Natural killer cell (primary cell): ENCODE data around the gene SEC24D. TPM values are rescaled to one million over a fixed set of nuclear protein-coding genes. Genes with fewer than 3 reads are reported as not detected.

Experiments
- ATAC-seq, 3 donors: fragments of 150-1000 bp in 2 of 3; fragments of 200-7000 bp in 1 of 3; cut with Tn5 transposase; 1 replicate in 1 of 3; 2 replicates in 2 of 3; pipeline ENCODE4 v1.10.0; 2021; ENCODE audit warnings: mild to moderate bottlenecking in 2 of 3, moderate library complexity in 2 of 3
- DNase-seq, 2 donors: peaks; one replicate each; pipeline versions ENCODE4 v3.0.0 to v3.0.0-alpha.2; 2013 to 2021; ENCODE audit warnings: mixed read lengths in 1 of 2
- H3K27ac ChIP-seq: one replicate; pipeline ENCODE4 v1.5.1; 2013; ENCODE audit warnings: mild to moderate bottlenecking, low read length
- H3K27me3 ChIP-seq: one replicate; pipeline ENCODE4 v1.6.1; 2013; ENCODE audit warnings: low read length; ENCODE audit not compliant: control insufficient read depth, insufficient read depth
- H3K36me3 ChIP-seq: one replicate; pipeline ENCODE4 v1.6.1; 2013; ENCODE audit warnings: low read length; ENCODE audit not compliant: control insufficient read depth, insufficient read depth
- H3K4me1 ChIP-seq: one replicate; pipeline ENCODE4 v1.6.1; 2013; ENCODE audit warnings: low read length; ENCODE audit not compliant: control insufficient read depth, insufficient read depth
- H3K4me3 ChIP-seq: one replicate; pipeline ENCODE4 v1.5.1; 2013; ENCODE audit warnings: low read length
- H3K9me3 ChIP-seq: one replicate; pipeline ENCODE4 v1.6.1; 2013; ENCODE audit warnings: low read length; ENCODE audit not compliant: control insufficient read depth, insufficient read depth
- H3K27ac Mint-ChIP-seq, 2 donors: one replicate each; pipeline ENCODE4 v1.8.0; 2022; ENCODE audit warnings: mild to moderate bottlenecking in 2 of 2, mixed read lengths in 2 of 2, moderate library complexity in 1 of 2
- H3K27me3 Mint-ChIP-seq, 2 donors: one replicate each; pipeline ENCODE4 v1.8.0; 2022; ENCODE audit warnings: low read depth in 2 of 2, mixed read lengths in 2 of 2
- H3K36me3 Mint-ChIP-seq: one replicate; pipeline ENCODE4 v1.8.0; 2022; ENCODE audit warnings: mixed read lengths
- H3K4me1 Mint-ChIP-seq, 2 donors: one replicate each; pipeline ENCODE4 v1.8.0; 2022; ENCODE audit warnings: mixed read lengths in 2 of 2
- H3K4me3 Mint-ChIP-seq: one replicate; pipeline ENCODE4 v1.8.0; 2022; ENCODE audit warnings: mild to moderate bottlenecking, moderate library complexity, mixed read lengths
- H3K9me3 Mint-ChIP-seq, 2 donors: one replicate each; pipeline ENCODE4 v1.8.0; 2022; ENCODE audit warnings: mixed read lengths in 2 of 2
- WGBS: methylation state at CpG from one replicate; pipeline ENCODE4 v1.1.7; 2013; ENCODE audit warnings: missing lambda C conversion rate; ENCODE audit not compliant: insufficient coverage; 5-methylcytosine and 5-hydroxymethylcytosine counted together
- intact Hi-C: fragments of 100-400 bp; cut with micrococcal nuclease; formaldehyde crosslinking; loops from one replicate; pipeline ENCODE4 v1.14.2; 2022
- total RNA-seq, 4 donors: library from RNA; stranded (reverse); fragments of 120-200 nt in 1 of 4; gene quantifications; one replicate each; pipeline versions ENCODE4 v1.2.3 to v1.2.4, GENCODE V29; 2013 to 2022
- TF ChIP-seq, protein P1 (sequence below): fragments of 200-600 bp; IDR thresholded peaks from one replicate; pipeline ENCODE4 v1.8.0; 2022; ENCODE audit warnings: antibody characterized with exemption

The SEC24D gene
- total RNA-seq, 3 donors from 2014 or later (not counting 1 experiment from before 2014, with no cell fraction given) = 32.7 to 50.2 (median 35.2) TPM

DNA sequence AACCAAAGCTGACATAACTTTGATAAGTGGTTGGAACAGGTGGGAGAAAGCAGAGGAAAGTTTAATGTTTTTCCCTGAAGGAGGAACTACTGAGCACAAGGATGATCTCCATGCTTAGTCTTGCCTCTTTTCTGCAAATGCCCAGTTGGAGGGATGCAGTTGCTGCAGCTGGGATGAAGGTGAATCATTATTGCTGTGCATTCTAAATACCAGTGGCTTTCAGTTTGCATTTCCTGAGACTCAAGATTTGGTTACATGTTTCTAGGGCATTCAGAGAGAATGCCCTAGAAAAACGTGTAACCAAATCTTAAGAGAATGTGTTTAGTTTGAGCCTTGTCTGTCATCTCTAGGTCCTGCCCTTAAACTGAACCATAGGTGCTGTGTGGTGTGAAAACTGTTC is 108.6 kb downstream of the SEC24D start:
- Histone ChIP-seq H3K9me3 (no peaks in the 10 kb centered on the region), H3K4me1 (no peaks in the 10 kb centered on the region), H3K4me3 (no peak overlapping the region), H3K36me3 (peaks cover 55% of the 10 kb centered on the region), H3K27me3 (no peaks in the 10 kb centered on the region), H3K27ac (no peak overlapping the region)
- ATAC-seq (no peak), DNase-seq (no peak)
- H3K4me1 Mint-ChIP-seq = peaks cover 0 to 6% of the 10 kb centered on the region in 2 donors
- intact Hi-C loops = no loop called here
- TF ChIP-seq, protein P1, sequence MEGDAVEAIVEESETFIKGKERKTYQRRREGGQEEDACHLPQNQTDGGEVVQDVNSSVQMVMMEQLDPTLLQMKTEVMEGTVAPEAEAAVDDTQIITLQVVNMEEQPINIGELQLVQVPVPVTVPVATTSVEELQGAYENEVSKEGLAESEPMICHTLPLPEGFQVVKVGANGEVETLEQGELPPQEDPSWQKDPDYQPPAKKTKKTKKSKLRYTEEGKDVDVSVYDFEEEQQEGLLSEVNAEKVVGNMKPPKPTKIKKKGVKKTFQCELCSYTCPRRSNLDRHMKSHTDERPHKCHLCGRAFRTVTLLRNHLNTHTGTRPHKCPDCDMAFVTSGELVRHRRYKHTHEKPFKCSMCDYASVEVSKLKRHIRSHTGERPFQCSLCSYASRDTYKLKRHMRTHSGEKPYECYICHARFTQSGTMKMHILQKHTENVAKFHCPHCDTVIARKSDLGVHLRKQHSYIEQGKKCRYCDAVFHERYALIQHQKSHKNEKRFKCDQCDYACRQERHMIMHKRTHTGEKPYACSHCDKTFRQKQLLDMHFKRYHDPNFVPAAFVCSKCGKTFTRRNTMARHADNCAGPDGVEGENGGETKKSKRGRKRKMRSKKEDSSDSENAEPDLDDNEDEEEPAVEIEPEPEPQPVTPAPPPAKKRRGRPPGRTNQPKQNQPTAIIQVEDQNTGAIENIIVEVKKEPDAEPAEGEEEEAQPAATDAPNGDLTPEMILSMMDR = no peak
- no peaks in the 10 kb centered on the region for H3K27me3 Mint-ChIP-seq
- peaks cover 5% of the 10 kb centered on the region for H3K36me3 Mint-ChIP-seq
- no peak overlapping the region for H3K4me3 Mint-ChIP-seq
- WGBS = 62% methylated on average over 1 of the region's 1 CpG
- H3K9me3 Mint-ChIP-seq = no peaks in the 10 kb centered on the region
- H3K27ac Mint-ChIP-seq = no peak overlapping the region

DNA sequence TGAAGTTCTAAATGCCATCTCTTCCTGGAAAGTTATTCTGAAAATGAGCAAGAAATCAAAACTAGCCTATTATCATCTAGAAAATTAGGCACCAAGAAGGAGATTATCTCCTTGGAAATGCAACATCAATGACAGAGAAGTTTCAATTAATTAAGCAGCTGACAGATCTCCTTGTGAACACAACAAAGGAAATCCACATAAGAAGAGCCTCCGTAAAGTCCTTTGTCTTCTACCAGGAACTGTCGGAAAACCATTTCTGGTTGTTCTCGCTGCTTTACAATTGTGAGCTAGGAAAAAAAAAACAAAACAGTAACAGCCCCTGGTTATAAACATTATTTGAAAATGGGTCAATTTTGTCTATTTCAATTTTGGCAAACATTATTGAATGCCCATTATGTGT is 112.6 kb downstream of the SEC24D start:
- Mint-ChIP-seq H3K36me3 (peaks cover 5% of the 10 kb centered on the region), H3K27ac (no peak overlapping the region)

DNA sequence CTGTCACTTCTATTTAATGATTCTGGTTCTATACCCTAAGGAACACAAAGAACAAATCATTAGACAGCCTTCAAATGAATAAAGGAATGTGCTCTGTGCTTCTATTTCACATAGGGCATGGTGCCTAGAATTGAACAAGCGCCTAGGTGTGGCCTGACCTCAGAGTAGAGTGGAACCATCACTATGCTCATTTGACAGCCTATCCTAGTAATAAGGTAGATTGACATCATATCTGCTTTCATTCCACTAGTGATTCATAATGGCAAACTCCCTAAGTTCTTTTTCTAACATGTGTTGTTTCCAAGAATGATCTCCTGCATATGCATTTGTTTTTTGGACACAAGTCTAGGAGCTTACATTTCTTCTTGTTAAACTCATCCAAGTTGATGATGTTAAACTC is 114.2 kb downstream of the SEC24D start:
- Histone ChIP-seq H3K4me1 (no peaks in the 10 kb centered on the region), H3K27ac (no peak overlapping the region), H3K4me3 (no peak overlapping the region), H3K36me3 (peaks cover 24% of the 10 kb centered on the region), H3K27me3 (no peaks in the 10 kb centered on the region), H3K9me3 (no peaks in the 10 kb centered on the region)
- Mint-ChIP-seq H3K27me3 (no peaks in the 10 kb centered on the region), H3K9me3 (no peaks in the 10 kb centered on the region), H3K4me3 (no peak overlapping the region), H3K36me3 (no peaks in the 10 kb centered on the region), H3K4me1 (peaks cover 0 to 6% of the 10 kb centered on the region in 2 donors), H3K27ac (no peak overlapping the region)
- intact Hi-C loops = no loop called here
- WGBS = 100% methylated on average over 1 of the region's 1 CpG
- ATAC-seq = no peak
- TF ChIP-seq, protein P1 = no peak
- no peak for DNase-seq

More for the DNA sequence above, 112.6 kb downstream of the SEC24D start:
- 100% methylated on average over 3 of the region's 3 CpGs for WGBS
- Histone ChIP-seq H3K36me3 (peaks cover 36% of the 10 kb centered on the region), H3K4me1 (no peaks in the 10 kb centered on the region), H3K4me3 (no peak overlapping the region), H3K27me3 (no peaks in the 10 kb centered on the region), H3K27ac (no peak overlapping the region), H3K9me3 (no peaks in the 10 kb centered on the region)
- no peaks in the 10 kb centered on the region for H3K27me3 Mint-ChIP-seq
- TF ChIP-seq, protein P1 = no peak
- no peaks in the 10 kb centered on the region for H3K9me3 Mint-ChIP-seq
- no peak for DNase-seq
- intact Hi-C loops = no loop called here
- no peak overlapping the region for H3K4me3 Mint-ChIP-seq
- H3K4me1 Mint-ChIP-seq = peaks cover 0 to 6% of the 10 kb centered on the region in 2 donors
- ATAC-seq = no peak

DNA sequence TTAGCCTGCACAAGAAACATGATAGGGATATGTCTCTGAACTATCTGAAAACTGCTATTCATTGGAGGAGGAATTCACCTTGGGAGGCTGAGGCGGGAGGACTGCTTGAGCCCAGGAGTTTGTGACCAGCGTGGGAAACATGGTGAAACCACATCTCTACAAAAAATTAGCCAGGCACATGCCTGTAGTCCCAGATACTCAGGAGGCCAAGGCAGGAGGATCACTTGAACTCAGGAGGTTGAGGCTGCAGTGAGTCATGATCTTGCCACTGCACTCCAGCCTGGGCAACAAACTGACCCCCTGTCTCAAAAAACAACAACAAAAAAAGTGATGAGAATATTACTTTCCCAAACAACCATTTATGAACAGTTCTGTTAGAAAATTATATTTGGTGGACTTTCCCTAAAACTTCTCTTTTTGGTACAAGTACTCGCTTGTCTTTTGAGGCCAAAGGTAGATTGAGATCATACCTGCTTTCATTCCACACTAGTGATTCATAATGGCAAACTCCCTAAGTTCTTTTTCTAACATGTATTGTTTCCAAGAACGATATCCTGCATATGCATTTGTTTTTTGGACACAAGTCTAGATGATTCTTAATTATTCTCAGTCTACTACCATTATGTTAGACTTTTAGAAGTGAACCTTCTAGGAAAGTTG is 117.3 kb downstream of the SEC24D start:
- Mint-ChIP-seq H3K36me3 (no peaks in the 10 kb centered on the region), H3K4me3 (no peak overlapping the region), H3K27ac (no peak overlapping the region), H3K9me3 (no peaks in the 10 kb centered on the region), H3K27me3 (no peaks in the 10 kb centered on the region), H3K4me1 (no peaks in the 10 kb centered on the region)
- Histone ChIP-seq H3K27ac (no peak overlapping the region), H3K4me1 (no peaks in the 10 kb centered on the region), H3K4me3 (no peak overlapping the region), H3K9me3 (no peaks in the 10 kb centered on the region), H3K27me3 (no peaks in the 10 kb centered on the region), H3K36me3 (peaks cover 11% of the 10 kb centered on the region)
- intact Hi-C loops = no loop called here
- DNase-seq (no peak), ATAC-seq (no peak)
- TF ChIP-seq, protein P1 = no peak
- WGBS = 100% methylated on average over 3 of the region's 4 CpGs
